Stimulated activated CD4-positive, alpha-beta T cell treated with anti-CD3 and anti-CD28 coated beads, Interleukin-15, amount 100 ng/mL, for 48 hours (primary cell): ENCODE results near the gene GABARAPL2.

Experiments used
- DNase-seq, 2 donors: peaks; one replicate each; pipeline ENCODE4 v3.0.0-alpha.2; 2020; ENCODE audit warnings: low read depth in 2 of 2

The GABARAPL2 gene

GRCh38 chr16:75552951-75553350, 13.2 kb upstream of the GABARAPL2 start:
- no peak for DNase-seq

DNA sequence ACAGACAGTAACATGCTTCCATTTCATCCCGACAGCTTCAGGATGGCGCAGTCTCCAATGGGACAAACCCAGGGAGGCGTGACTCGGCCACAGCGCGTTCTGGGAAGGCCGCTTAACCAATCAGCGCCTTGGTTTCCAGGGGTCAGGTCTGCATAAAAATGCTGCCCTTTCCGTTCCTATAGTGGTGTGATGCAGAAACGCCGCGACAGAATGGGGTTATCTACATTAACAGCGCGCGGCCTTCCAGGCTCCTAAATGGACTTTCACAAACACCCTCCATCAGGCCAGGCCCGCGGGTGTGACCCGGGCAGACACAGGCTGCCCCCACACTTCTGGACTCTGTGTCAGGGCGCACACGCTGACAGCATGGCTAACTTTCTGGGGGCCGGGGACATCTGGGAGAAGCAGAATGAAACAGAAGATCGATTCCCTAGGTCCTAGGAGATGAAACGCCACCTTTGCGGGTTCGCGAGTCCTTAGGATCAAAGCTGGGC, 10.9 kb upstream of the GABARAPL2 start:
- DNase-seq: no peak

- DNase-seq: peak; percentile 93 to 97
Measured at GRCh38 chr16:75555707-75556430, 10.3 kb upstream of the GABARAPL2 start, which contains the start of gene TMEM231. TSS of gene TMEM231 (minus strand) at chr16:75556252. CDS start at chr16:75556209, 43 bp downstream.

DNA sequence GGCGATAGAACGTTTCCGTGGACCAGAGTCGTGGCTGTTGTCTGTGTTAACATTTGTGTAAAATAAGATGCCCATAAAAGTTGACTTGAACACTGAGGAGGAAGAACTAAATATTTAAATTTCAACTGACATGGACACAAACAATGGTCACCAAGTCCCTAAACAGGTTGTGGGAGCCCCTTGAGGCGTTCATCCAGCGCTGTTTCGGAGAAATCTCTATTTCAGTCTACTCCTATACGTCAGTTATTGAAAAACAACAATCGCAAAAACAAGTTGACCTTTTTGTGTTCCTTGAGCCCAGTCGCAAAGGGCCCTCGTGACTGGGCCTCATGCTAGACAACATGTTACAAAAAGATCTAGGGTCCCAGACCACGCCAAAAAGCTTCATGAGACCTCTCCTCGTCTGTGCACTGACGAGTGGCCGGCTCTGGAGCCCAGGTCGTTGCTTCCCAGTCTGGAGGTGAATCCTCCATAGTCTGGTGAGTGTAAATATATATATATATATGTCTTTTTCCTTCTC, 9.7 kb upstream of the GABARAPL2 start:
- no peak for DNase-seq

GRCh38 chr16:75558846-75559401, 7.3 kb upstream of the GABARAPL2 start:
- no peak for DNase-seq

DNA sequence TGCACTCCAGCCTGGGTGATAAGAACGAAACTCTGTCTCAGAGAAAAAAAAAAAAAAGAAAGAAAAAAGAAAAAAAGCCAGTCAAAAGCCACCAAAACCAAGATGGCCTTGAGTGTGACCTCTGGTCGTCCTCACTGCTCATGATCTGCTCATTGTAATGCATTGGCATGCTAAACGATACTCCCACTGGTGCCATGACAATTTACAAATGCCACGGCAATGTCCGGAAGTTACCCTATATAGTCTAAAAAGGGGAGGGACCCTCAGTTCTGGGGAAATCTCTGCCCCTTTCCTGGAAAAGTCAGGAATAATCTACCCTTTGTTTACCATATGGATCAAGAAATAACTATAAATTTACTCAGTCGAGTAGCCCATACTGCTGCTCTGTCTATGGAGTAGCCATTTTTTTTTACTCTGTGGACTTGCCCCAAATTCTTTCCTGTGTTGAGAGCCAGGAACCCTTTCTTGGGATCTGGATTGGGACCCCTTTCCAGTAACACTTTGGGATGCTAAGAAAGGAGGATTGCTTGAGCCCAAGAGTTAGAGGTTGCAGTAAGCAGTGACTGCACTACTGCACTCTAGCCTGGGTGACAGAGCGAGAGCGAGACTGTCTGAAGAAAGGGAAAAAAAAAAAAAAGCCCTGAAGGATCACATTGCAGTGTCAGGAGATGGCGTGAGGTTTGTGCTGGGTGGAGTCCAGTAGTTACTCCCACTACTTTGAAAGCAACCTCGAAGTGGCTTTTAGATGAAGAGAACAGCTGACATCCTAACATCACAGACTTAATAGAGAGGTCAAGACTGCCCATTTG, 6.4 kb upstream of the GABARAPL2 start:
- DNase-seq: no peak

- DNase-seq: no peak
Measured at GRCh38 chr16:75565640-75566039, 539 bp upstream of the GABARAPL2 start.

DNA sequence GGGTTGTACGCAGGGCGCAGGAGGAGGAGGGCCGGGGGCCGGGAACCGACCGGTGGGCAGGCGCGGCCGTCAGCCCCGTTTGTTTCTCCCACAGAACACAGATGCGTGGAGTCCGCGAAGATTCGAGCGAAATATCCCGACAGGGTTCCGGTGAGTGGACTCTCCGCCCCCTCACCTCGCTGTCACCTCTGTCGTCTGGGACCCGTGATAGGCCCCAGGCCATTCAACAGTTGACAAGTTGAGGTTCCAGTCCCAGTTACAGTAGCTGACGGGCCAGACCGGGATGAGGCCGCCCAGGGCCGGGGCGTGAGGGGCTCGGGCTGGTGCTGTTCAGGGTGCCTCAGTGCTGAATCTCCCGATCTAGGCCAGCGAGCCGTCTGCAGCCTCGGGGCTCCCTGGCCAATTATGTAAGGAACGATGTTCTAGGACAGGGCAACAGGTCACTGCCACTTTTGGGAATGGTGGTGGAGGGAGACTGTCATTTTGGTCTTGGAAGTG, 628 bp downstream of the GABARAPL2 start:
- no peak for DNase-seq

GRCh38 chr16:75567911-75568310, 1.7 kb downstream of the GABARAPL2 start:
- DNase-seq: no peak

DNA sequence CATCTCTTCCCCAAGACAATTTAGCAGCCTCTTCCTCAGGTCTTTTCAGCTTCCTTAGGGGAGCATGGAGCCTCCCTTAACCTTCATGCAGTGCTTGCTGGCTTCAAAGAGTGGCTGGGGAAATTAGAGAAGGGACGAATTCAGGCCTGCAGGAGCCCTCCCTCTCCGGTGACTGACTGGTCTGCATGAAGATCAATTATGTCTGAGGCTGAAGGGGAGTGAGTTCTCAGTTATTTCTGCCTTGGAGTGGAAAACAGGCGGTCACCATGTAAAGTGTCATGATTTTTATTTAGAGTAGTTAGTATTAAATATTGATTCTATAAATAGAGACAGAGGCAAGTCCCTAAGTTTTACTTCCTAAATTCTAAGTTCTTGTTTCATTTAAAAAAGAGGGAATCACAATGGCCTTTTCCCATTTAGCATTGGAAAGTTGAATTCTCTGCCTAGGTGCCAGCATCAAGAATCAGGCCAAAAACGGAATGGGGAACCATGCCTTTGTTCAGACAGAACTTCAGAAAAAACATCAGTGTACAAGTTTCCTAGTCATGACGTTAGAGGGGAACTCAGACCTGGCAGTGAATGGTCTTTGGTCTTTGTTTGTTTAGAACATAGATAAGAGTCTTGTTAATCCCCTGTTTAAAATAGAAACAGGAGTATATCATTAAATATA, 4.4 kb downstream of the GABARAPL2 start:
- no peak for DNase-seq

DNA sequence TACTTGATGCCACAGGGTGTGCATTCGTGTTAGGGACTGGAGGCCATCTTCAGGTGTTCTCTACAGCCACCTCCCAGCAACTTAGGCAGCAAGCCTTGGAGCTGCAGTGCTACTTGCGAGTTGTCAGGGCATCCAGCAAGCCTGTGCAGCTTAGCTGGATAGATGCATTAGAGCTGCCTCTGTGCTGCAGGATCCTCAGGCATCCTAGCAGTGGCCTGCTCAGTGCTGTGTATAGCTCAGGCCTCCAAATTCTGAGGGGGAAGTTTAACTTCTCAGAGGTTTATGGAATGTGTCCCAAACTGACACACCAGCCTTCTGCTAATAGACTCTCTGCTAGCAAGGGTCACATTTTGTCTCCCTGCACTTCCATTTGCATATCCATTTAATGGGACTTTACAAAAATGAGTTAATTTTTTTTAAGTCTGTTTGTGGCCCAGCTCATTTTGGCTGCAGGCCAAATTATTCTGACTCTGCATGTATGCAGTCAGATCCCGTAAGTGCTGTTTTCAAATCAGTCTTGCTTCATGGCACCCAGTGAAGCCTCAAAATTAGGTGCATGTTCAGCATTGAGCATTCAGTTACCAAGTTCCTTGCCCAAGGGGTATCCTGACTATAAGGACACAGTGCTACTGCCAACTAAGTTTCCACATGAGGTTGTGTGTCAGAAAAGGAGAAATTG, 6.8 kb downstream of the GABARAPL2 start:
- DNase-seq: no peak

- no peak for DNase-seq
Measured at GRCh38 chr16:75573955-75574354, 7.8 kb downstream of the GABARAPL2 start.

- DNase-seq: no peak
Measured at GRCh38 chr16:75575958-75576357, 9.8 kb downstream of the GABARAPL2 start.

DNA sequence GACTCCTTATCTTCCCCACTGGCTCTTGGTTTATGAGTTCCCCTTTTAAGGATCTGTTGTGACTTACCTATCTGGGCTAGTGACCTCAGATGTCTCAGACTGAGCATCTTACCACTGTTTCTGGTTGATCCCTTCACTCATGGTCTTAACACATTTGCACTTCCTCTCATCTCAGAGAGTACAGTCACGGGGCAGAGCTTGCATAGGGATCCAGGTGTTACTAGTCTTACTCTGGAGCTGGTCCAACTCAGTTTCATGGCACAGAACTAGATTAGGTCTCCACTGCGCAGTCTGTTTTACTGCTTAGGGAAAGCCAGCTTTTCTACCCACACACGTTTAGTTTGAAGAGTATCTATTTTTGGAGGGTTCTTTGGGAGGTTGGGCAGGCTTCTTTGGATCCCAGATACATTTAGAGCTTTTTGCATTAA, 10.2 kb downstream of the GABARAPL2 start:
- DNase-seq: no peak

DNA sequence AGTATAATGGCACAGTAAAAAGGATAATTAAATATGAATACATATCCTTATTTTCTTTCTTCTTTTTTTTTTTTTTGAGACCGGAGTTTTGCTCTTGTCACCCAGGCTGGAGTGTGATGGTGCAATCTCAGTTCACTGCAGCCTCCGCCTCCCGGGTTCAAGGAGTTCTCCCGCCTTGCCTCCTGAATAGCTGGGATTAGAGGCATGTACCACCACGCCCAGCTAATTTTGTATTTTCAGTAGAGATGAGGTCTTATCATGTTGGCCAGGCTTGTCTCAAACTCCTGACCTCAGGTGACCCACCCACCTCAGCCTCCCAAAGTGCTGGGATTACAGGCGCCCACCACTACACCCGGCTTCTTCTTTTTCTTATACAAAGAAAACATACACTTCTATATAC, 12.0 kb downstream of the GABARAPL2 start:
- DNase-seq: no peak

DNA sequence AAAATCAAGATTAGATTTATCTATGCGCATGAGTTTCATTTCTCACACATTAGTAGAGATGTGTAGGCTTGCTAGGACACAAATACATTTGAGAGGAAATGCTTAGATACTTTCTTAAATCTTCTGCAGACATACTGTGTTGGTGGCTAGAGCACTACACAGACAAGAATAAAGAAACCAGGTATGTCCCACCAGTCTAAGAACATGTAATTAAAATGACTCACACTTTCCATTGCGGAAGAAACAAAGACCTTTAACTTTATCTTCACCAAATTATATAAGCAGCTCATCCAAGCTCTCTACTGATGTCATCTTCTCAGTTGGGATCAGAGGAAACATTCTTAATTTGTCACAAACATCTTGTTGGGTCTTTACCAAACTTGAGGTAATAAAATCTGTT, 12.5 kb downstream of the GABARAPL2 start:
- DNase-seq: no peak

DNA sequence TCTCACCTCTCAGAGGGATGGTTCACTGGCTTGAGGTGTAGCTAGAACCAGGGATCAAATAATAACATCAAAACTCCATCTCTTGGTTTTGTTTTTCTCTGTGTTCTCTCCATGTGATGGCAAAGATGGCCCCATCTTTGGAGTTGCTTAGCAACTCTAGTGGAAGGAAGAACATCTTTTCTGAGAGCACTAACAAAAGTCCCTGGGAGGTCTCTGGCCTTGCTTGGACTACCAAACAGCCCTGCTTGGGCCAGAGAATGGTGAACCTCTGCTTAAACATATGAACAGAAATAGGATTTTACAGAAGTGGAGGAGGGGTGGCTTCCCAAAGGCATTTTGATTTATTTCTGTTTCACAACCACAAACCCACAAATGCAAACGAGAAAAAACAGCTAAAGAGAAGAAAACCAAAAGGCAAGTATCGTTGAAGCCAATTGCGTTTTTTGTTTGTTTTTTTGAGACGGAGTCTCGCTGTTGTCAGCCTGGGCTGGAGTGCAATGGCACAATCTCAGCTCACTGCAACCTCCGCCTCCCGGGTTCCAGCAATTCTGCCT, 13.2 kb downstream of the GABARAPL2 start:
- DNase-seq: no peak

GRCh38 chr16:75584108-75584507, 17.9 kb downstream of the GABARAPL2 start:
- DNase-seq: no peak

DNA sequence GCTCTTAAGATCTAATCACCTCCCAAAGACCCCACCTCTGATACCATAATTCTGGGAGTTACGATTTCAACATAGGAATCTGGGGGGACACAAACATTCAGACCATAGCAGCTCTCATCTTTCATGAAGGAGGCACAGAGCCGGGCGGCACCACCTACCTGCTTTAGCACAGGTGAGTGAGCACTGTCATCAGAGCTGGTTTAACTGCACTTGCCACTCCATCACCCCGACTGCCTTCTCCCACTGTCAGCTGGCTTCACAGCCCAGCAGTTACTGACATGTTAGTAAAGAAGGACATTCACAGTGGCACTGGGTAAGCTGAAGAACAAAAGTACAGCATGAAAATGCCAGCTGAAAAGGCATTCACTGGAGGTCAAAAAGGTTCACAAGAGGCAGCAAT, 22.5 kb downstream of the GABARAPL2 start:
- no peak for DNase-seq

DNA sequence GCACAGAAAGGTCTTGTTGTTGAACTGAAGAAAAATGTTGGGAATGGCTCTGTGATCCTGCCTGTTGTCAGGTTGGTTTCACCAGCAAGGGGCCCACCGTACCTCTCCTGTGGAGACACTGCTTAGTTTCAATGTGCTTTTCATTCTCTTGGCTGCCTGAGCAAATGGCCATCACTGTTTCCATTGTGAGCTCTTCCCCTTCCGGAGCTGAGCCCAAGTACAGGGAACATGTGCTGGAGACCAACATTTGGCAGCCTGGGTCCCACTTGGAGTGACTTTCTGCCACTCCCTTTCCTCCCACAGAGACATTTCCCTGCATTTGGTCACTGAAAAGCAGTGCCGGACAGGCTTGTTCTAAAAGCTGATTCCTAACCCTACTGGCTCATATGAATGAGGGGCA, 23.1 kb downstream of the GABARAPL2 start:
- DNase-seq: no peak
